ENCODE data around the gene ZBTB20. TPM values are rescaled to one million over a fixed set of nuclear protein-coding genes. Genes with fewer than 3 reads are reported as not detected.

The ZBTB20 gene
- total and polyA plus RNA-seq, 4 donors = 0.74 to 77.1 (median 27.9) TPM

DNA sequence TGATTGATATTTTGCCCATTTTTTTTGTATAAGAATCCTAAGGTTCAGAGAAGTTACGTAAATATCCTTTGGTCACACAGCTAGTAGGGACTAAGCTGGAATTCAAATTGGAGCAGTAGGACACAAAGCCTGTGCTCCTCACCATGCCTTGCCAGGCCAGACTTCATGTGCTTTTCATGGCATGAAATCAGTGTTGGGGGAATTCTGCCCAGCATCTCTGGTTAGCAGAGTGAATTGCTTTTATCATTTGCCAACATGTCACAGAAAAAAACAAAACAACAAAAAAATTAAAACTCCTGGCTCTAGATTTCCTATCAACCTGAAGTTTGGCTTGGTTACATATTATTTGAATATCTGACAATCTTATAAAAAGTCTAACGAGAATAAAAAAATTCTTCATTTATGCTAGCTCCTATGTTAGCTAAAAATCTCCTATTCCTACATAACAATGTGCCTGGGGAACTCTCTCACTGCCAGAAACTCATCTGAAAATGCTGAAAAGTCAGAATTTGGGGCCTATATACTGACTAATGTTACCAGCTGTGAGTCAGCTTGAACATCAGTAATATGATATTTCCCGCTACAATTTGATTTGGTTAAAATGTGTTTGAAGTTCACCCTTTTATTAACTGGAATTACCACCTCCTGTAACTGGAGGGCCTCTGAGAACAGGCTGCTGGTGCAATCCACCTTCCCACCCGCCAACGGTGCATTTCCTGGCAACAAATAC lies 711.5 kb downstream of the ZBTB20 start:
- ATAC-seq (ENCODE audit: insufficient read depth, low FRiP score) (no peak), DNase-seq (no peak)
- Histone ChIP-seq H3K4me3 (no peak overlapping the region), H3K27ac (ENCODE audit: low read depth in 1 of 2, low read length in 1 of 2) (no peak overlapping the region), H3K36me3 (ENCODE audit: control insufficient read depth in 4 of 4, insufficient read depth in 4 of 4, low read length in 4 of 4) (peaks cover 0 to 2% (median 0%) of the 10 kb centered on the region in 4 donors), H3K27me3 (ENCODE audit: control insufficient read depth in 3 of 3, insufficient read depth in 3 of 3, low read length in 2 of 3) (no peaks in the 10 kb centered on the region), H3K9me3 (ENCODE audit: control insufficient read depth in 4 of 4, insufficient read depth in 3 of 4, low read length in 3 of 4) (no peaks in the 10 kb centered on the region), H3K4me1 (ENCODE audit: control insufficient read depth in 5 of 5, insufficient read depth in 5 of 5, low read length in 5 of 5) (peaks cover 0 to 20% (median 0%) of the 10 kb centered on the region in 5 donors), H3K9ac (ENCODE audit: insufficient read depth in 1 of 2, low read length in 2 of 2) (no peak overlapping the region)
- TF ChIP-seq, protein P1, sequence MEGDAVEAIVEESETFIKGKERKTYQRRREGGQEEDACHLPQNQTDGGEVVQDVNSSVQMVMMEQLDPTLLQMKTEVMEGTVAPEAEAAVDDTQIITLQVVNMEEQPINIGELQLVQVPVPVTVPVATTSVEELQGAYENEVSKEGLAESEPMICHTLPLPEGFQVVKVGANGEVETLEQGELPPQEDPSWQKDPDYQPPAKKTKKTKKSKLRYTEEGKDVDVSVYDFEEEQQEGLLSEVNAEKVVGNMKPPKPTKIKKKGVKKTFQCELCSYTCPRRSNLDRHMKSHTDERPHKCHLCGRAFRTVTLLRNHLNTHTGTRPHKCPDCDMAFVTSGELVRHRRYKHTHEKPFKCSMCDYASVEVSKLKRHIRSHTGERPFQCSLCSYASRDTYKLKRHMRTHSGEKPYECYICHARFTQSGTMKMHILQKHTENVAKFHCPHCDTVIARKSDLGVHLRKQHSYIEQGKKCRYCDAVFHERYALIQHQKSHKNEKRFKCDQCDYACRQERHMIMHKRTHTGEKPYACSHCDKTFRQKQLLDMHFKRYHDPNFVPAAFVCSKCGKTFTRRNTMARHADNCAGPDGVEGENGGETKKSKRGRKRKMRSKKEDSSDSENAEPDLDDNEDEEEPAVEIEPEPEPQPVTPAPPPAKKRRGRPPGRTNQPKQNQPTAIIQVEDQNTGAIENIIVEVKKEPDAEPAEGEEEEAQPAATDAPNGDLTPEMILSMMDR (IDR thresholded peaks at IDR 0.05; ENCODE audit: control extremely low read depth, extremely low read depth) = no peak
- WGBS, 2 donors = 92 to 93% methylated on average over 5 of the region's 5 CpGs

DNA sequence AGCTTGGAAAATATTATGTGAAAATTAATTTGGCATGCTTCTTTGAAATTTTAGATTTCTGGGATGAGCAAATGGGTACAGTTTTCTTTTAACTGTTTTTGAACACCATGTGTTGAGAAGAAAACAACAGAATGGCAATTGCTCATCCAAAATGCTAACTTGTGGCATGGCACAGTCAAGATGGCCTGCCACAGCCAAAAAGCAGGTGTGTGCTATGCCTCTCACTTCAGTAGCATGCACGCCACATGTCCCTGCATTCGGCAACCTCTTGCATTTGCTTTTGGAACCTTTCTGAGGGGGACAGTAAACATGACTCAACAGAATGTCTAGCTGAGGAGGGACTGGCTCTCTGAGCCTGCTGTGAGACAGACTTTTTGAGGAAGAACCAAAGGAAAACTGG lies 714.8 kb downstream of the ZBTB20 start:
- H3K27me3 ChIP-seq (ENCODE audit: control insufficient read depth in 3 of 3, insufficient read depth in 3 of 3, low read length in 2 of 3) = no peaks in the 10 kb centered on the region
- peaks cover 0 to 10% (median 0%) of the 10 kb centered on the region in 5 donors for H3K4me1 ChIP-seq (ENCODE audit: control insufficient read depth in 5 of 5, insufficient read depth in 5 of 5, low read length in 5 of 5)
- WGBS, 2 donors = 95 to 98% methylated on average over 2 of the region's 2 CpGs
- H3K27ac ChIP-seq (ENCODE audit: low read depth in 1 of 2, low read length in 1 of 2) = no peak overlapping the region
- DNase-seq (no peak), ATAC-seq (ENCODE audit: insufficient read depth, low FRiP score) (no peak)
- TF ChIP-seq, protein P1 (IDR thresholded peaks at IDR 0.05; ENCODE audit: control extremely low read depth, extremely low read depth) = no peak
- peaks cover 0 to 2% (median 0%) of the 10 kb centered on the region in 4 donors for H3K36me3 ChIP-seq (ENCODE audit: control insufficient read depth in 4 of 4, insufficient read depth in 4 of 4, low read length in 4 of 4)
- H3K4me3 ChIP-seq = no peak overlapping the region
- H3K9me3 ChIP-seq (ENCODE audit: control insufficient read depth in 4 of 4, insufficient read depth in 3 of 4, low read length in 3 of 4) = no peaks in the 10 kb centered on the region
- no peak overlapping the region for H3K9ac ChIP-seq (ENCODE audit: insufficient read depth in 1 of 2, low read length in 2 of 2)

DNA sequence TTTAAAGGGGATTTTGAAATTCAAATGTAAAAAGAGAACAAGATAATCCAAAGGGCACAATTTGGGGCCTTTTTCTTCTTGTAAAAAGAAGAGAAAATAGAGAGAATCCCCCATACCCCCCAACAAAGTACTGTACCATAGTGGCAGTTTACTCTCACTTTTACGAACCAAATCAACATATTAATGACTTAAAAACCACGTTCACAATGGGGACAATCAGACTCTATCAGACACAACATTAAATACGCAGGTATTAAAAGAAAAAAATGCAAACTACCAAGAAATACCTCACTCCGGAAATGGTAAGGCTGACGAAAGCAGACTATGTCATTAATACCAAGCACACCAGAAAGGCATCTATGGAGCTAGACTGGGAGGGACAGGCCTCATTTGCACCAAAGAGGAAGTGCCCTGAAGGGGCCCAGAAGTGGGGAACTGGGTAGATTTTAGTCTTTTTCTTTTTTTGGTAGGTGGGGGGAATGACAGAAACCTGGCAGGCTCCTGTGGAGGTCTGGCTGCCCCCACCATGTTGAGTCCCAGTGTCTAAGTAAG lies 719.0 kb downstream of the ZBTB20 start:
- Histone ChIP-seq H3K4me1 (ENCODE audit: control insufficient read depth in 5 of 5, insufficient read depth in 5 of 5, low read length in 5 of 5) (peaks cover 0 to 5% (median 0%) of the 10 kb centered on the region in 5 donors), H3K36me3 (ENCODE audit: control insufficient read depth in 4 of 4, insufficient read depth in 4 of 4, low read length in 4 of 4) (no peaks in the 10 kb centered on the region), H3K9me3 (ENCODE audit: control insufficient read depth in 4 of 4, insufficient read depth in 3 of 4, low read length in 3 of 4) (no peaks in the 10 kb centered on the region), H3K4me3 (no peak overlapping the region), H3K27me3 (ENCODE audit: control insufficient read depth in 3 of 3, insufficient read depth in 3 of 3, low read length in 2 of 3) (no peaks in the 10 kb centered on the region), H3K9ac (ENCODE audit: insufficient read depth in 1 of 2, low read length in 2 of 2) (no peak overlapping the region), H3K27ac (ENCODE audit: low read depth in 1 of 2, low read length in 1 of 2) (no peak overlapping the region)
- WGBS, 2 donors = 90 to 96% methylated on average over 5 of the region's 5 CpGs
- no peak for DNase-seq
- TF ChIP-seq, protein P1 (IDR thresholded peaks at IDR 0.05; ENCODE audit: control extremely low read depth, extremely low read depth) = no peak
- no peak for ATAC-seq (ENCODE audit: insufficient read depth, low FRiP score)
